Keratinocyte (primary cell): ENCODE results near the gene MYH10. TPM values are rescaled to one million over a fixed set of nuclear protein-coding genes. Genes with fewer than 3 reads are reported as not detected.

Experiments
- DNase-seq: peaks from one replicate; pipeline ENCODE4 v3.0.0-alpha.2; 2011; ENCODE audit warnings: low read depth, missing footprints, low spot score
- FAIRE-seq: peaks from 2 replicates; lab custom pipeline; 2011; peaks lifted over from hg19 to GRCh38; lab: Jason Lieb, UNC
- H2AFZ ChIP-seq: 2 replicates; pipeline ENCODE4 v1.6.0; 2012; ENCODE audit warnings: low read length, control low read depth, inconsistent platforms; ENCODE audit not compliant: control insufficient read depth
- H3K27ac ChIP-seq: 2 replicates; pipeline ENCODE4 v1.5.1; 2011; ENCODE audit warnings: low read length; ENCODE audit not compliant: control insufficient read depth, insufficient read depth
- H3K27me3 ChIP-seq: 3 replicates; pipeline ENCODE4 v1.6.0; 2011; ENCODE audit warnings: low read length; ENCODE audit not compliant: control insufficient read depth, insufficient read depth; ENCODE audit errors: extremely low read depth
- H3K36me3 ChIP-seq, 2 experiments: 2 replicates in 1 of 2; 3 replicates in 1 of 2; pipeline ENCODE4 v1.5.1; 2011; ENCODE audit warnings: low read length in 2 of 2, mild to moderate bottlenecking in 1 of 2; ENCODE audit not compliant: control insufficient read depth in 2 of 2, insufficient read depth in 2 of 2; ENCODE audit errors: extremely low read depth in 1 of 2
- H3K4me1 ChIP-seq: 3 replicates; pipeline ENCODE4 v1.5.1; 2011; ENCODE audit warnings: low read length; ENCODE audit not compliant: control insufficient read depth, insufficient read depth; ENCODE audit errors: extremely low read depth
- H3K4me2 ChIP-seq: 3 replicates; pipeline ENCODE4 v1.6.0; 2011; ENCODE audit warnings: low read depth, low read length; ENCODE audit not compliant: control insufficient read depth, insufficient read depth; ENCODE audit errors: extremely low read depth
- H3K4me3 ChIP-seq, 3 experiments: fragments of 200-600 bp in 1 of 3; sonication (generic) in 1 of 3; 2 replicates in 2 of 3; 3 replicates in 1 of 3; pipeline ENCODE4 v1.5.1; 2011 to 2016; ENCODE audit warnings: low read length in 3 of 3, mild to moderate bottlenecking in 3 of 3, control low read depth in 2 of 3, inconsistent platforms in 1 of 3, low read depth in 1 of 3, mixed read lengths in 1 of 3, mixed run types in 1 of 3, moderate library complexity in 1 of 3; ENCODE audit not compliant: control insufficient read depth in 2 of 3, insufficient read depth in 2 of 3; ENCODE audit errors: extremely low read depth in 1 of 3
- H3K79me2 ChIP-seq: 2 replicates; pipeline ENCODE4 v1.6.0; 2012; ENCODE audit warnings: low read length; ENCODE audit not compliant: control insufficient read depth, insufficient read depth
- H3K9ac ChIP-seq: 3 replicates; pipeline ENCODE4 v1.6.0; 2011; ENCODE audit warnings: low read length; ENCODE audit not compliant: control insufficient read depth, insufficient read depth; ENCODE audit errors: extremely low read depth
- H3K9me1 ChIP-seq: 3 replicates; pipeline ENCODE4 v1.6.0; 2011; ENCODE audit warnings: low read length; ENCODE audit not compliant: control insufficient read depth, insufficient read depth; ENCODE audit errors: extremely low read depth
- H3K9me3 ChIP-seq: 2 replicates; pipeline ENCODE4 v1.5.1; 2012; ENCODE audit warnings: low read depth, low read length; ENCODE audit not compliant: control insufficient read depth
- H4K20me1 ChIP-seq: 3 replicates; pipeline ENCODE4 v1.6.0; 2011; ENCODE audit warnings: low read length; ENCODE audit not compliant: control insufficient read depth, insufficient read depth; ENCODE audit errors: extremely low read depth
- EZH2 ChIP-seq: IDR thresholded peaks from one replicate; pipeline ENCODE4 v1.6.1; 2012; ENCODE audit warnings: inconsistent platforms, mild to moderate bottlenecking, low read length, moderate library complexity
- dilution Hi-C: fragments of 300-500 bp; cut with MboI; formaldehyde crosslinking; loops from one replicate; pipeline ENCODE4 v1.7.0; 2020; ENCODE audit warnings: low sequenced_read_pairs; ENCODE audit not compliant: extremely low pct_ligation_motif_present
- polyA plus RNA-seq, 5 experiments: library from polyadenylated mRNA; depleted of rRNA in 3 of 5; stranded (reverse) in 3 of 5; stranded (forward) in 1 of 5; unstranded in 1 of 5; fragments of >200 nt; gene quantifications; 1 replicate in 1 of 5; 2 replicates in 3 of 5; 3 replicates in 1 of 5; pipeline versions ENCODE4 v1.2.1 to v1.2.3, GENCODE V29; 2011 to 2012; ENCODE audit warnings: missing spikeins in 2 of 5, low read depth in 1 of 5, low replicate concordance in 1 of 5
- TF ChIP-seq, protein P1 (sequence below), 3 experiments: IDR thresholded peaks in 1 of 3; conservative IDR thresholded peaks in 1 of 3; optimal IDR thresholded peaks in 1 of 3; 2 replicates in 2 of 3; 3 replicates in 1 of 3; pipeline versions ENCODE3 to v1.5.1; 2011; ENCODE audit warnings: low read length in 3 of 3, mild to moderate bottlenecking in 3 of 3, moderate library complexity in 2 of 3, control low read depth in 1 of 3, inconsistent platforms in 1 of 3; ENCODE audit not compliant: insufficient read depth in 2 of 3; ENCODE audit errors: extremely low read depth in 1 of 3

Gene MYH10
- polyA plus RNA-seq, 1 donor (not counting 4 experiments of a cell fraction or from before 2014, with no cell fraction given): 21.2 TPM

DNA sequence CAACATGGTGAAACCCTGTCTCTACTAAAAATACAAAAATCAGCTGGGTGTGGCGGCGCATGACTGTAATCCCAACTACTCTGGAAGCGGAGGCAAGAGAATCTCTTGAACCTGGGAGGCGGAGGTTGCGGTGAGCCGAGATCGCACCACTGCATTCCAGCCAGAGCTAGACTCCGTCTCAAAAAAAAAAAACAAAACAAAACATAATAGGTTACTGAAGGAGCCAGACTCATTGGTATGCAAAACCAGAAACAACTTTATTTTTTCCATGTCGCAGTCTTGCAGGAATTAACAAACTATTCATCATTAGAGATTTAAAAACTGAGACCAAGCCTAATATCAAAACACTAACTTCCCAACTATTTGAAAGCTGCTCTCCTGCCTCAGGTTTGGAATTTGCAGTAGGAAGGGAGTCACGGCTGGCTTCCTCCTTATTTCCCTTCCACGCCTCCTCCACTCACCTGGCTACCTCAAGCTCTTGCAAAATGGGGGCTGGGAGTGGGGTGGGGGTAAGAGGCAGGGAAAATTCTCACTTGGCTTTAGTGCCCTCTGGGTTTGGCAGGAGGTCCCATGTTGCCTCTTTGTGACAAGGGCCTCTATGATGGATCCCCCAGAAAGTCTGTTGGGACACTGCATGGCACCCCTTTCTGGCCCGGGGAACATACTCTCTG, 34.1 kb upstream of the MYH10 start:
- H2AFZ ChIP-seq: no peak overlapping the region
- no peak overlapping the region for H3K9ac ChIP-seq
- dilution Hi-C loops: no loop called here
- no peak overlapping the region for H3K4me3 ChIP-seq
- no peaks in the 10 kb centered on the region for H3K27me3 ChIP-seq
- no peaks in the 10 kb centered on the region for H4K20me1 ChIP-seq
- DNase-seq (no peak), FAIRE-seq (no peak)
- H3K36me3 ChIP-seq: no peaks in the 10 kb centered on the region
- no peaks in the 10 kb centered on the region for H3K9me3 ChIP-seq
- H3K27ac ChIP-seq: no peak overlapping the region
- TF ChIP-seq, protein P1, sequence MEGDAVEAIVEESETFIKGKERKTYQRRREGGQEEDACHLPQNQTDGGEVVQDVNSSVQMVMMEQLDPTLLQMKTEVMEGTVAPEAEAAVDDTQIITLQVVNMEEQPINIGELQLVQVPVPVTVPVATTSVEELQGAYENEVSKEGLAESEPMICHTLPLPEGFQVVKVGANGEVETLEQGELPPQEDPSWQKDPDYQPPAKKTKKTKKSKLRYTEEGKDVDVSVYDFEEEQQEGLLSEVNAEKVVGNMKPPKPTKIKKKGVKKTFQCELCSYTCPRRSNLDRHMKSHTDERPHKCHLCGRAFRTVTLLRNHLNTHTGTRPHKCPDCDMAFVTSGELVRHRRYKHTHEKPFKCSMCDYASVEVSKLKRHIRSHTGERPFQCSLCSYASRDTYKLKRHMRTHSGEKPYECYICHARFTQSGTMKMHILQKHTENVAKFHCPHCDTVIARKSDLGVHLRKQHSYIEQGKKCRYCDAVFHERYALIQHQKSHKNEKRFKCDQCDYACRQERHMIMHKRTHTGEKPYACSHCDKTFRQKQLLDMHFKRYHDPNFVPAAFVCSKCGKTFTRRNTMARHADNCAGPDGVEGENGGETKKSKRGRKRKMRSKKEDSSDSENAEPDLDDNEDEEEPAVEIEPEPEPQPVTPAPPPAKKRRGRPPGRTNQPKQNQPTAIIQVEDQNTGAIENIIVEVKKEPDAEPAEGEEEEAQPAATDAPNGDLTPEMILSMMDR (optimal IDR thresholded peaks at IDR 0.05 in 1 of 3, IDR thresholded peaks at IDR 0.05 in 1 of 3, conservative IDR thresholded peaks at IDR 0.05 in 1 of 3; ENCODE audit: extremely low read depth in 1 of 3, insufficient read depth in 2 of 3, low read length in 3 of 3): no peak
- TF ChIP-seq EZH2: no peak
- no peaks in the 10 kb centered on the region for H3K79me2 ChIP-seq
- H3K4me2 ChIP-seq: no peak overlapping the region
- no peaks in the 10 kb centered on the region for H3K9me1 ChIP-seq
- no peaks in the 10 kb centered on the region for H3K4me1 ChIP-seq

DNA sequence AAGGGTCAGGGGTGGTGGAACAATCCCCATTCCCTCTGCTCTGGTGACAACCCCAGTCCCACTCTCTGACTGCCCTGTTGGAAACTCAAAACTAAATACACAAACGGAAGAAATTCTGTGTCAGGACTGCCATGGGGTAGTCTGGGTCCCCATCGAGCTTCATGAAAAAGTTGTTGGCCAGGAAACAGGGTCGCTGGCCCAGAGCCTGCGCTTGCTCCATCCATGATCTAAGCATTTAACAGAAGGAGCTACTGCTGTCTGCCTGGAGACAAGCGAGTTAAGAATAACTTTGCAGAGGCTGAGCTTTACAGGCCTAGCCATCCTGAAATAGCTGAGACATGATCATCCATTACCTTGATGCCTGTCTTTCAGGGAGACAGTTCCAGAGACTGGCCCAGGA, 32.4 kb upstream of the MYH10 start:
- no peaks in the 10 kb centered on the region for H3K9me1 ChIP-seq
- H4K20me1 ChIP-seq: no peaks in the 10 kb centered on the region
- dilution Hi-C loops: no loop called here

More for the DNA sequence above, 32.4 kb upstream of the MYH10 start:
- H3K27me3 ChIP-seq: no peaks in the 10 kb centered on the region
- FAIRE-seq (no peak), DNase-seq (no peak)
- no peak overlapping the region for H3K4me2 ChIP-seq
- no peaks in the 10 kb centered on the region for H3K36me3 ChIP-seq
- no peak overlapping the region for H3K9ac ChIP-seq
- no peak overlapping the region for H2AFZ ChIP-seq
- H3K9me3 ChIP-seq: no peaks in the 10 kb centered on the region
- H3K4me3 ChIP-seq: no peak overlapping the region
- H3K79me2 ChIP-seq: no peaks in the 10 kb centered on the region
- TF ChIP-seq, protein P1 (optimal IDR thresholded peaks at IDR 0.05 in 1 of 3, IDR thresholded peaks at IDR 0.05 in 1 of 3, conservative IDR thresholded peaks at IDR 0.05 in 1 of 3; ENCODE audit: extremely low read depth in 1 of 3, insufficient read depth in 2 of 3, low read length in 3 of 3): no peak
- H3K4me1 ChIP-seq: no peaks in the 10 kb centered on the region
- H3K27ac ChIP-seq: no peak overlapping the region
